AG04450 (cell line): ENCODE measurements around the gene CTSK. TPM values are rescaled to one million over a fixed set of nuclear protein-coding genes. Genes with fewer than 3 reads are reported as not detected.

ENCODE experiments used
- CTCF ChIA-PET: fragments of 300-600, 350-600 bp; formaldehyde crosslinking; extraction: SDS; loops from one replicate; lab custom pipeline; 2022; ENCODE audit warnings: antibody characterized with exemption, inconsistent platforms; lab: Charles Lee
- POLR2A ChIA-PET: fragments of 350-600 bp; formaldehyde crosslinking; extraction: SDS; loops from one replicate; lab custom pipeline; 2021; ENCODE audit warnings: antibody characterized with exemption, inconsistent platforms; lab: Yijun Ruan, JAX
- DNase-seq: peaks from one replicate; pipeline ENCODE4 v3.0.0-alpha.2; 2011; ENCODE audit warnings: low read depth, low spot score
- H3K27ac ChIP-seq: one replicate; pipeline ENCODE4 v1.5.1; 2012; ENCODE audit warnings: low read depth, low read length, control low read depth
- H3K27me3 ChIP-seq: one replicate; pipeline ENCODE4 v1.6.0; 2012; ENCODE audit warnings: low read length; ENCODE audit not compliant: control insufficient read depth, insufficient read depth
- H3K4me3 ChIP-seq: 2 replicates; pipeline ENCODE4 v1.5.1; 2011; ENCODE audit warnings: mild to moderate bottlenecking, low read depth, low read length, control low read depth
- H3K9me3 ChIP-seq: 2 replicates; pipeline ENCODE4 v1.5.1; 2012; ENCODE audit warnings: low read length; ENCODE audit not compliant: control insufficient read depth, insufficient read depth
- polyA plus RNA-seq: library from polyadenylated mRNA; depleted of rRNA; stranded (reverse); fragments of >200 nt; gene quantifications from 2 replicates; pipeline ENCODE4 v1.2.3, GENCODE V29; 2011
- TF ChIP-seq, protein P1 (sequence below): IDR thresholded peaks from 2 replicates; pipeline ENCODE4 v1.5.1; 2011; ENCODE audit warnings: low read depth, low read length, control low read depth, inconsistent platforms

Gene CTSK
- polyA plus RNA-seq, 1 experiment: 72.5 TPM

- POLR2A ChIA-PET: no interaction called here
- no peaks in the 10 kb centered on the region for H3K9me3 ChIP-seq
- TF ChIP-seq, protein P1, sequence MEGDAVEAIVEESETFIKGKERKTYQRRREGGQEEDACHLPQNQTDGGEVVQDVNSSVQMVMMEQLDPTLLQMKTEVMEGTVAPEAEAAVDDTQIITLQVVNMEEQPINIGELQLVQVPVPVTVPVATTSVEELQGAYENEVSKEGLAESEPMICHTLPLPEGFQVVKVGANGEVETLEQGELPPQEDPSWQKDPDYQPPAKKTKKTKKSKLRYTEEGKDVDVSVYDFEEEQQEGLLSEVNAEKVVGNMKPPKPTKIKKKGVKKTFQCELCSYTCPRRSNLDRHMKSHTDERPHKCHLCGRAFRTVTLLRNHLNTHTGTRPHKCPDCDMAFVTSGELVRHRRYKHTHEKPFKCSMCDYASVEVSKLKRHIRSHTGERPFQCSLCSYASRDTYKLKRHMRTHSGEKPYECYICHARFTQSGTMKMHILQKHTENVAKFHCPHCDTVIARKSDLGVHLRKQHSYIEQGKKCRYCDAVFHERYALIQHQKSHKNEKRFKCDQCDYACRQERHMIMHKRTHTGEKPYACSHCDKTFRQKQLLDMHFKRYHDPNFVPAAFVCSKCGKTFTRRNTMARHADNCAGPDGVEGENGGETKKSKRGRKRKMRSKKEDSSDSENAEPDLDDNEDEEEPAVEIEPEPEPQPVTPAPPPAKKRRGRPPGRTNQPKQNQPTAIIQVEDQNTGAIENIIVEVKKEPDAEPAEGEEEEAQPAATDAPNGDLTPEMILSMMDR: no peak
- H3K27me3 ChIP-seq: no peaks in the 10 kb centered on the region
- CTCF ChIA-PET: interaction anchor here (1.6 to 3.2 kb wide), 2 partner anchors 39 to 247 kb away, joined by 3 to 18 read pairs; no protein-coding TSS in a partner anchor
- H3K27ac ChIP-seq: no peak overlapping the region
- H3K4me3 ChIP-seq: peak overlapping the region; percentile 12; the same call in 1 of the 2 replicates
- DNase-seq: no peak
Measured at GRCh38 chr1:150807249-150808023, 624 bp downstream of the CTSK start.

GRCh38 chr1:150805899-150806298, 2.2 kb downstream of the CTSK start:
- no peaks in the 10 kb centered on the region for H3K9me3 ChIP-seq
- no peak for DNase-seq
- no peak overlapping the region for H3K4me3 ChIP-seq
- no peaks in the 10 kb centered on the region for H3K27me3 ChIP-seq
- TF ChIP-seq, protein P1: no peak
- ChIA-PET CTCF (interaction anchor here (3.2 kb wide), 1 partner anchor 246 kb away, joined by 18 read pairs; no protein-coding TSS in a partner anchor), POLR2A (no interaction called here)
- no peak overlapping the region for H3K27ac ChIP-seq

- TF ChIP-seq, protein P1: no peak
- no peak for DNase-seq
- Histone ChIP-seq H3K9me3 (no peaks in the 10 kb centered on the region), H3K27ac (no peak overlapping the region), H3K27me3 (no peaks in the 10 kb centered on the region), H3K4me3 (no peak overlapping the region)
- ChIA-PET POLR2A (interaction anchor here (0.6 kb wide), 1 partner anchor 164 kb away, joined by 11 read pairs; no protein-coding TSS in a partner anchor), CTCF (interaction anchor here (0.6 kb wide), 1 partner anchor 255 kb away, joined by 7 read pairs; the partner anchor contains the start of gene ADAMTSL4)
Measured at GRCh38 chr1:150804671-150805070, 3.4 kb downstream of the CTSK start.

DNA sequence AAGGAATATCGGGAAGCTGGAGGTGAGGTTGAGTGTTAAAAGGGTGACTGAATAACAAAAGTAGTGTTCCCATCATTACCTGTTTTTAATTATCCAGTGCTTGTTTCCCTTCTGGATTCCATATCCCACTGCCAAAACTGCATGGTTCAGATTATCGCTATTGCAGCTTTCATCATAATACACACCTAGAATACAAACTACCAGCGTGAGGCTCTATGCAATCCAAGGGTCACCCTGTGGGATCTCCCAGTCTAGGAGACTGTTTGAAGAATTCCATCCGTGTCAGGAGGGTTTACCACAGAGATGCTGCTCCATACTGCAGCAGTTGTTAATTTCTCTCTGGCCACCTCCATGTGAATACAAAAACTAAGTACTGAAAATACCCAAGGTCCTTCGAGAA, 9.0 kb downstream of the CTSK start:
- ChIA-PET POLR2A (no interaction called here), CTCF (interaction anchor here (0.6 to 1.0 kb wide), 2 partner anchors 14 to 123 kb away, joined by 5 read pairs; no protein-coding TSS in a partner anchor)
- Histone ChIP-seq H3K4me3 (no peak overlapping the region), H3K27me3 (no peaks in the 10 kb centered on the region), H3K27ac (no peak overlapping the region), H3K9me3 (no peaks in the 10 kb centered on the region)
- no peak for DNase-seq
- TF ChIP-seq, protein P1: no peak

DNA sequence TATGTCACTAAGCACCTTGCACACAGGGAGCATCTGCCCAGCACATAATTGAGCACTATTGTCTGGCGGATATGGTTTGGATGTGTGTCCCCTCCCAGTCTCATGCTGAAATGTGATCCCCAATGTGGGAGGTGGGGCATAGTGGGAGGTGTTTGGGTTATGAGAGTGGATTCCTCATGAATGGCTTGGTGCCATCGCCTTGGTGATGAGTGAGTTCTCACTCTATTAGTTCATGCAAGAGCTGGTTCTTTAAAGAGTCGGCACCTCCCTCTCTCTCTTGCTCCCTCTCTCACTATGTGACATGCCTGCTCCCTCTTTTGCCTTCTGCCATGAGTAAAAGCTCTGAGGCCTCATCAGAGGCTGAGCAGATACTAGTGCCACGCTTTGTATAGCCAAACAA, 9.5 kb downstream of the CTSK start:
- Histone ChIP-seq H3K27ac (no peak overlapping the region), H3K9me3 (no peaks in the 10 kb centered on the region), H3K27me3 (no peaks in the 10 kb centered on the region), H3K4me3 (no peak overlapping the region)
- DNase-seq: no peak
- CTCF ChIA-PET: interaction anchor here (1.0 kb wide), 1 partner anchor 15 kb away, joined by 5 read pairs; no protein-coding TSS in a partner anchor
- POLR2A ChIA-PET: no interaction called here
- TF ChIP-seq, protein P1: no peak
